Measurements from ENCODE around the gene SMAD4. TPM values are rescaled to one million over a fixed set of nuclear protein-coding genes. Genes with fewer than 3 reads are reported as not detected.

The SMAD4 gene
- total and polyA plus RNA-seq, 2 donors (not counting 1 experiment from before 2014, with no cell fraction given) = 34.8 to 136 TPM

DNA sequence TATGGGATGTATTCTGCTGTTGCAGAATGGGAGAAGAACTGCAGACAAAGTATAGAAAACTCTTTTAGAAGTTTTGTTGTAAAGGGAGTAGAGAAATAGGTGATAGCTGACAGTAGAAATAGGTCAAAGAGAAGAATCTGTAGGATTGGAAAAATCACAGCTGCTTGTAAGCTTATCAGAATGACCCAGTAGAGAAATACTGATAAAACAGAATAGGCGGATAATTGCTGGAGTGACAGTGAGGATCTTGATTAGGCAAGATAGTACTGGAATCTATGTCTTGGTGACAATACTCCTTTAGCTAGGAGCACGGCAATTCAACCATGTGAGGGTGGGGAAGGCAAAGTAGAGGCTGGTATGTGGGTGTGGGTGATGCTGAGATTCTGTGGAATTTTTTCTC, 4.5 kb upstream of the SMAD4 start:
- H3K4me3 ChIP-seq (ENCODE audit: control extremely low read depth in 1 of 5, extremely low read depth in 1 of 5, insufficient read depth in 1 of 5, low read depth in 2 of 5, low read length in 4 of 5) = no peak overlapping the region
- H3K9me3 ChIP-seq (ENCODE audit: control extremely low read depth in 1 of 3, control insufficient read depth in 2 of 3, insufficient read depth in 1 of 3, low read length in 2 of 3) = no peaks in the 10 kb centered on the region
- H3K27ac Mint-ChIP-seq = no peak overlapping the region
- H3K27me3 ChIP-seq (replicated peaks in 1 of 4; ENCODE audit: control extremely low read depth in 1 of 4, control insufficient read depth in 3 of 4, insufficient read depth in 4 of 4, low read length in 3 of 4) = no peaks in the 10 kb centered on the region
- intact Hi-C loops (cut with micrococcal nuclease) = no loop called here
- H3K4me2 ChIP-seq (replicated peaks; ENCODE audit: low read depth, low read length, poor library complexity, severe bottlenecking) = no peak overlapping the region
- peaks cover 7% of the 10 kb centered on the region for H4K20me1 ChIP-seq (ENCODE audit: control insufficient read depth, insufficient read depth, low read length, poor library complexity, severe bottlenecking)
- H3K4me3 Mint-ChIP-seq = no peak overlapping the region
- TF ChIP-seq, protein P1, sequence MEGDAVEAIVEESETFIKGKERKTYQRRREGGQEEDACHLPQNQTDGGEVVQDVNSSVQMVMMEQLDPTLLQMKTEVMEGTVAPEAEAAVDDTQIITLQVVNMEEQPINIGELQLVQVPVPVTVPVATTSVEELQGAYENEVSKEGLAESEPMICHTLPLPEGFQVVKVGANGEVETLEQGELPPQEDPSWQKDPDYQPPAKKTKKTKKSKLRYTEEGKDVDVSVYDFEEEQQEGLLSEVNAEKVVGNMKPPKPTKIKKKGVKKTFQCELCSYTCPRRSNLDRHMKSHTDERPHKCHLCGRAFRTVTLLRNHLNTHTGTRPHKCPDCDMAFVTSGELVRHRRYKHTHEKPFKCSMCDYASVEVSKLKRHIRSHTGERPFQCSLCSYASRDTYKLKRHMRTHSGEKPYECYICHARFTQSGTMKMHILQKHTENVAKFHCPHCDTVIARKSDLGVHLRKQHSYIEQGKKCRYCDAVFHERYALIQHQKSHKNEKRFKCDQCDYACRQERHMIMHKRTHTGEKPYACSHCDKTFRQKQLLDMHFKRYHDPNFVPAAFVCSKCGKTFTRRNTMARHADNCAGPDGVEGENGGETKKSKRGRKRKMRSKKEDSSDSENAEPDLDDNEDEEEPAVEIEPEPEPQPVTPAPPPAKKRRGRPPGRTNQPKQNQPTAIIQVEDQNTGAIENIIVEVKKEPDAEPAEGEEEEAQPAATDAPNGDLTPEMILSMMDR (IDR thresholded peaks at IDR 0.05) = no peak
- TF ChIP-seq EZH2 (IDR thresholded peaks at IDR 0.05; ENCODE audit: borderline replicate concordance, insufficient read depth, low read depth, low read length, poor library complexity, severe bottlenecking) = no peak
- no peak overlapping the region for H3K9ac ChIP-seq (ENCODE audit: low read length)
- POLR2A ChIA-PET = no interaction called here
- peaks cover 9 to 15% of the 10 kb centered on the region in 2 donors for H3K4me1 ChIP-seq (ENCODE audit: control insufficient read depth in 2 of 2, insufficient read depth in 2 of 2, low read length in 2 of 2)
- no peaks in the 10 kb centered on the region for H3K9me3 Mint-ChIP-seq (ENCODE audit: insufficient read depth)
- peaks cover 0 to 3% of the 10 kb centered on the region in 2 experiments for H3K36me3 ChIP-seq (replicated peaks in 1 of 2; ENCODE audit: control extremely low read depth in 1 of 2, control insufficient read depth in 1 of 2, extremely low read depth in 1 of 2, insufficient read depth in 2 of 2, low read length in 1 of 2)
- H3K79me2 ChIP-seq (ENCODE audit: control insufficient read depth, insufficient read depth, low read length) = peaks cover 47% of the 10 kb centered on the region
- DNase-seq (no peak), ATAC-seq (ENCODE audit: low read depth) (no peak)
- CTCF ChIA-PET = no interaction called here
- H2AFZ ChIP-seq (ENCODE audit: insufficient read depth, low read depth, low read length, poor library complexity, severe bottlenecking) = no peak overlapping the region
- no peaks in the 10 kb centered on the region for H3K27me3 Mint-ChIP-seq
- H3K27ac ChIP-seq (ENCODE audit: low read length in 2 of 2) = no peak overlapping the region
- WGBS (ENCODE audit: insufficient coverage) = 100% methylated on average over 1 of the region's 2 CpGs
- H3K4me1 Mint-ChIP-seq = peaks cover 23% of the 10 kb centered on the region

GRCh38 chr18:51028201-51028805, 1.7 kb upstream of the SMAD4 start:
- peaks cover 16 to 32% of the 10 kb centered on the region in 2 donors for H3K4me1 ChIP-seq (ENCODE audit: control insufficient read depth in 2 of 2, insufficient read depth in 2 of 2, low read length in 2 of 2)
- ATAC-seq (ENCODE audit: low read depth) = no peak
- peak; percentile 13 for DNase-seq
- no peaks in the 10 kb centered on the region for H3K9me3 ChIP-seq (ENCODE audit: control extremely low read depth in 1 of 3, control insufficient read depth in 2 of 3, insufficient read depth in 1 of 3, low read length in 2 of 3)
- H3K9ac ChIP-seq (ENCODE audit: low read length) = no peak overlapping the region
- Mint-ChIP-seq H3K9me3 (ENCODE audit: insufficient read depth) (no peaks in the 10 kb centered on the region), H3K27me3 (no peaks in the 10 kb centered on the region), H3K27ac (peak overlapping the region; percentile 16), H3K4me3 (peak overlapping the region; percentile 97), H3K4me1 (peaks cover 42% of the 10 kb centered on the region)
- ChIA-PET CTCF (interaction anchor here (0.7 to 1.3 kb wide), 2 partner anchors 23 kb away, joined by 4 read pairs; no protein-coding TSS in a partner anchor), POLR2A (interaction anchor here (0.8 kb wide), 1 partner anchor 60 kb away, joined by 3 read pairs; the partner anchor contains the start of gene ELAC1)
- H3K79me2 ChIP-seq (ENCODE audit: control insufficient read depth, insufficient read depth, low read length) = peaks cover 74% of the 10 kb centered on the region
- no peaks in the 10 kb centered on the region for H3K36me3 ChIP-seq (replicated peaks in 1 of 2; ENCODE audit: control extremely low read depth in 1 of 2, control insufficient read depth in 1 of 2, extremely low read depth in 1 of 2, insufficient read depth in 2 of 2, low read length in 1 of 2)
- H3K27me3 ChIP-seq (replicated peaks in 1 of 4; ENCODE audit: control extremely low read depth in 1 of 4, control insufficient read depth in 3 of 4, insufficient read depth in 4 of 4, low read length in 3 of 4) = no peaks in the 10 kb centered on the region
- H2AFZ ChIP-seq (ENCODE audit: insufficient read depth, low read depth, low read length, poor library complexity, severe bottlenecking) = no peak overlapping the region
- no peak overlapping the region for H3K4me3 ChIP-seq (ENCODE audit: control extremely low read depth in 1 of 5, extremely low read depth in 1 of 5, insufficient read depth in 1 of 5, low read depth in 2 of 5, low read length in 4 of 5)
- TF ChIP-seq, protein P1 (IDR thresholded peaks at IDR 0.05) = no peak
- TF ChIP-seq EZH2 (IDR thresholded peaks at IDR 0.05; ENCODE audit: borderline replicate concordance, insufficient read depth, low read depth, low read length, poor library complexity, severe bottlenecking) = no peak
- intact Hi-C loops (cut with micrococcal nuclease) = no loop called here
- no peak overlapping the region for H3K4me2 ChIP-seq (replicated peaks; ENCODE audit: low read depth, low read length, poor library complexity, severe bottlenecking)
- peaks cover 20% of the 10 kb centered on the region for H4K20me1 ChIP-seq (ENCODE audit: control insufficient read depth, insufficient read depth, low read length, poor library complexity, severe bottlenecking)
- H3K27ac ChIP-seq (ENCODE audit: low read length in 2 of 2) = no peak overlapping the region
- WGBS (ENCODE audit: insufficient coverage) = 84% methylated on average over 3 of the region's 4 CpGs
